ENCODE results near the gene GPC5.
"Not testable (repeated sequence)": the region's sequence is repeated elsewhere in the genome, so short reads cannot be mapped to it uniquely, and the experiment has no call there.

The GPC5 gene

GRCh38 chr13:92433386-92433785 lies 1035.0 kb downstream of the GPC5 start:
- no peak for DNase-seq

- no peak for DNase-seq
Measured at GRCh38 chr13:92433963-92434362, 1035.5 kb downstream of the GPC5 start.

GRCh38 chr13:92436924-92437323 lies 1038.5 kb downstream of the GPC5 start:
- no peak for DNase-seq

GRCh38 chr13:92444244-92444643 lies 1045.8 kb downstream of the GPC5 start:
- DNase-seq = no peak

- no peak for DNase-seq
Measured at GRCh38 chr13:92451060-92451459, 1052.6 kb downstream of the GPC5 start.

- no peak for DNase-seq
Measured at GRCh38 chr13:92452840-92453239, 1054.4 kb downstream of the GPC5 start.

- DNase-seq = no peak
Measured at GRCh38 chr13:92459306-92459705, 1060.9 kb downstream of the GPC5 start.

- no peak for DNase-seq
Measured at GRCh38 chr13:92460479-92460878, 1062.1 kb downstream of the GPC5 start.

- no peak for DNase-seq
Measured at GRCh38 chr13:92461402-92461801, 1063.0 kb downstream of the GPC5 start.

GRCh38 chr13:92461831-92462230 lies 1063.4 kb downstream of the GPC5 start:
- DNase-seq = no peak

GRCh38 chr13:92463134-92463533 lies 1064.7 kb downstream of the GPC5 start:
- DNase-seq = no peak

GRCh38 chr13:92473765-92474475 lies 1075.5 kb downstream of the GPC5 start:
- DNase-seq = no peak

- DNase-seq = no peak
Measured at GRCh38 chr13:92480387-92480786, 1082.0 kb downstream of the GPC5 start.

- not testable (repeated sequence) for DNase-seq
Measured at GRCh38 chr13:92482790-92483189, 1084.4 kb downstream of the GPC5 start.

GRCh38 chr13:92483894-92484293 lies 1085.5 kb downstream of the GPC5 start:
- no peak for DNase-seq

GRCh38 chr13:92487238-92487637 lies 1088.8 kb downstream of the GPC5 start:
- DNase-seq = no peak

GRCh38 chr13:92488249-92488852 lies 1089.9 kb downstream of the GPC5 start:
- no peak for DNase-seq

GRCh38 chr13:92491839-92492238 lies 1093.4 kb downstream of the GPC5 start:
- DNase-seq = no peak

- DNase-seq = no peak
Measured at GRCh38 chr13:92494915-92495314, 1096.5 kb downstream of the GPC5 start.

GRCh38 chr13:92500192-92500591 lies 1101.8 kb downstream of the GPC5 start:
- no peak for DNase-seq

GRCh38 chr13:92510416-92510815 lies 1112.0 kb downstream of the GPC5 start:
- no peak for DNase-seq

GRCh38 chr13:92512852-92513251 lies 1114.4 kb downstream of the GPC5 start:
- no peak for DNase-seq

GRCh38 chr13:92513672-92514071 lies 1115.3 kb downstream of the GPC5 start:
- no peak for DNase-seq

GRCh38 chr13:92514420-92515125 lies 1116.2 kb downstream of the GPC5 start:
- DNase-seq = no peak

All from CD4-positive, alpha-beta T cell treated with Interferon gamma for 1 hour (primary cell).